GM12878 (cell line): ENCODE measurements around the gene NKAIN2. TPM values are rescaled to one million over a fixed set of nuclear protein-coding genes. Genes with fewer than 3 reads are reported as not detected.

Experiments
- ATAC-seq: fragments of 200-7000 bp; cut with Tn5 transposase; 3 replicates; pipeline ENCODE4 v1.9.1; 2020; ENCODE audit warnings: mild to moderate bottlenecking, moderate library complexity
- BruUV-seq: library from RNA; stranded (reverse); fragments of 400-500 nt; replicated peaks from 2 replicates; lab custom pipeline; 2021; lab: Mats Ljungman, UMichigan
- CTCF ChIA-PET: fragments of 300-600 bp; sonication (Branson Sonifier 250); formaldehyde crosslinking; extraction: SDS; loops from one replicate; lab custom pipeline; 2021; ENCODE audit warnings: inconsistent platforms; lab: Yijun Ruan, JAX
- POLR2A ChIA-PET: fragments of 350-600 bp; formaldehyde crosslinking; extraction: SDS; loops from one replicate; lab custom pipeline; 2021; ENCODE audit warnings: inconsistent platforms; lab: Charles Lee
- RAD21 ChIA-PET: fragments of 300-600 bp; sonication (Branson Sonifier 250); formaldehyde crosslinking; loops from one replicate; lab custom pipeline; 2023; ENCODE audit warnings: antibody characterized with exemption; ENCODE audit not compliant: unreplicated experiment; lab: Charles Lee
- SMC1A ChIA-PET: fragments of 300-600 bp; sonication (Branson Sonifier 250); formaldehyde crosslinking; loops from one replicate; lab custom pipeline; 2023; ENCODE audit not compliant: unreplicated experiment, uncharacterized antibody; lab: Charles Lee
- DNase-seq: peaks from one replicate; pipeline ENCODE4 v3.0.0-alpha.2; 2011; ENCODE audit warnings: low read depth, low spot score
- FAIRE-seq: peaks from 3 replicates; lab custom pipeline; 2011; peaks lifted over from hg19 to GRCh38; lab: Jason Lieb, UNC
- H2AFZ ChIP-seq: 2 replicates; pipeline ENCODE4 v1.6.0; 2011; ENCODE audit warnings: low read depth, low read length, control low read depth; ENCODE audit not compliant: control insufficient read depth
- H3K27ac ChIP-seq: 2 replicates; pipeline ENCODE4 v1.5.1; 2011; ENCODE audit warnings: control low read depth; ENCODE audit not compliant: control insufficient read depth, insufficient read depth
- H3K27me3 ChIP-seq, 2 experiments: replicated peaks in 1 of 2; 2 replicates each; pipeline versions ENCODE4 v1.6.0 to v1.6.1; 2011; ENCODE audit warnings: low read length in 1 of 2; ENCODE audit not compliant: control insufficient read depth in 2 of 2, insufficient read depth in 2 of 2
- H3K36me3 ChIP-seq, 2 experiments: 2 replicates each; pipeline ENCODE4 v1.5.1; 2011; ENCODE audit warnings: low read length in 1 of 2; ENCODE audit not compliant: control insufficient read depth in 2 of 2, insufficient read depth in 2 of 2
- H3K4me1 ChIP-seq: 2 replicates; pipeline ENCODE4 v1.6.1; 2011; ENCODE audit warnings: mild to moderate bottlenecking, low read length, moderate library complexity, mixed read lengths; ENCODE audit not compliant: control insufficient read depth, insufficient read depth
- H3K4me2 ChIP-seq: 2 replicates; pipeline ENCODE4 v1.6.0; 2011; ENCODE audit warnings: control low read depth; ENCODE audit not compliant: control insufficient read depth, insufficient read depth
- H3K4me3 ChIP-seq: fragments of 200-600 bp; sonication (generic); 2 replicates; pipeline ENCODE4 v1.5.1; 2016
- H3K79me2 ChIP-seq: 2 replicates; pipeline ENCODE4 v1.6.0; 2011; ENCODE audit warnings: low read length; ENCODE audit not compliant: control insufficient read depth, insufficient read depth
- H3K9ac ChIP-seq: 2 replicates; pipeline ENCODE4 v1.8.0; 2011; ENCODE audit warnings: low read length, control low read depth, mixed read lengths; ENCODE audit not compliant: control insufficient read depth, insufficient read depth
- H3K9me3 ChIP-seq: replicated peaks from 3 replicates; pipeline ENCODE4 v1.5.1; 2011; ENCODE audit warnings: mild to moderate bottlenecking, low read length; ENCODE audit not compliant: control insufficient read depth, insufficient read depth
- H4K20me1 ChIP-seq: 2 replicates; pipeline ENCODE4 v1.6.0; 2011; ENCODE audit not compliant: control insufficient read depth, insufficient read depth
- E4F1 ChIP-seq: fragments of 450-650 bp; IDR thresholded peaks from 2 replicates; pipeline ENCODE4 v1.6.1; 2018; ENCODE audit warnings: borderline replicate concordance, mild to moderate bottlenecking; ENCODE audit not compliant: partially characterized antibody
- ETV6 ChIP-seq, 2 experiments: fragments of 450-650 bp in 1 of 2; IDR thresholded peaks in 1 of 2; conservative IDR thresholded peaks in 1 of 2; 2 replicates each; pipeline ENCODE4 v1.6.1; 2014; ENCODE audit warnings: antibody characterized with exemption in 1 of 2, borderline replicate concordance in 1 of 2, low read depth in 1 of 2, mild to moderate bottlenecking in 1 of 2, moderate library complexity in 1 of 2
- KDM1A ChIP-seq: fragments of 200-600 bp; sonication (generic); IDR thresholded peaks from 2 replicates; pipeline ENCODE4 v1.6.1; 2016; ENCODE audit warnings: borderline replicate concordance
- NFIC ChIP-seq: IDR thresholded peaks from 2 replicates; pipeline ENCODE4 v1.6.1; 2012; ENCODE audit warnings: low read depth, mild to moderate bottlenecking, inconsistent platforms, low read length, moderate library complexity
- RFX5 ChIP-seq: IDR thresholded peaks from 2 replicates; pipeline ENCODE4 v1.6.1; 2011; ENCODE audit warnings: low read depth, low read length, improper control_type of control experiment
- SIN3A ChIP-seq: IDR thresholded peaks from 2 replicates; pipeline ENCODE4 v1.6.1; 2012; ENCODE audit warnings: low read depth, low read length, improper control_type of control experiment
- SMAD1 ChIP-seq: fragments of 450-650 bp; IDR thresholded peaks from 2 replicates; pipeline ENCODE4 v1.6.1; 2018; ENCODE audit warnings: mild to moderate bottlenecking, low read depth; ENCODE audit not compliant: partially characterized antibody
- STAT3 ChIP-seq: IDR thresholded peaks from 2 replicates; pipeline ENCODE4 v1.6.1; 2011; ENCODE audit warnings: low read depth, low read length, improper control_type of control experiment
- TCF12 ChIP-seq: IDR thresholded peaks from 2 replicates; pipeline ENCODE4 v1.6.1; 2011; ENCODE audit warnings: low read depth, mild to moderate bottlenecking, low read length
- TCF7 ChIP-seq: IDR thresholded peaks from 2 replicates; pipeline ENCODE4 v1.6.1; 2014; ENCODE audit warnings: antibody characterized with exemption, borderline replicate concordance
- ZBTB4 ChIP-seq: fragments of 450-650 bp; formaldehyde crosslinking; IDR thresholded peaks from 2 replicates; pipeline ENCODE4 v1.4.0; 2022; ENCODE audit warnings: mild to moderate bottlenecking, moderate library complexity
- ZZZ3 ChIP-seq: IDR thresholded peaks from 2 replicates; pipeline ENCODE4 v1.6.1; 2011; ENCODE audit warnings: low read depth; ENCODE audit not compliant: control insufficient read depth, insufficient read length
- WGBS: methylation state at CpG from one replicate; pipeline ENCODE4 v1.1.6; 2016; ENCODE audit warnings: low lambda C conversion rate; ENCODE audit not compliant: insufficient replicate concordance, insufficient coverage; ENCODE audit errors: missing lambda C conversion rate; 5-methylcytosine and 5-hydroxymethylcytosine counted together
- in situ Hi-C: fragments of 300-500 bp; cut with MboI; formaldehyde crosslinking; loops from 9 replicates; pipeline ENCODE4 v1.14.3; 2018; ENCODE audit warnings: mixed read lengths
- intact Hi-C: fragments of 100-400 bp; cut with micrococcal nuclease; formaldehyde crosslinking; loops from one replicate; pipeline ENCODE4 v1.14.2; 2022; ENCODE audit not compliant: unreplicated experiment
- polyA plus RNA-seq, 11 experiments: library from polyadenylated mRNA; depleted of rRNA in 4 of 11; unstranded in 6 of 11; stranded (reverse) in 5 of 11; fragments of >200 nt; fragmentation: Nextera tagmentation in 4 of 11; fragmentation: Illumina TruSeq in 1 of 11; extraction: Ambion mirVana in 4 of 11; extraction: Trizol in 1 of 11; gene quantifications; 1 replicate in 1 of 11; 2 replicates in 10 of 11; pipeline versions ENCODE4 v1.2.1 to v1.2.3, GENCODE V29; 2011 to 2016; ENCODE audit warnings: inconsistent platforms in 2 of 11, missing spikeins in 2 of 11, low read depth in 1 of 11
- total RNA-seq, 4 experiments: library from RNA; depleted of rRNA in 3 of 4; stranded (reverse); fragments of >200 nt in 3 of 4; fragmentation: Illumina TruSeq in 1 of 4; extraction: Trizol in 1 of 4; gene quantifications; 2 replicates each; pipeline versions ENCODE4 v1.2.1 to v1.2.3, GENCODE V29; 2013 to 2021
- TF ChIP-seq, protein P1 (sequence below): IDR thresholded peaks from 2 replicates; pipeline ENCODE4 v1.6.1; 2011; ENCODE audit warnings: borderline replicate concordance, low read depth, mild to moderate bottlenecking, moderate library complexity, mixed read lengths, low read length; ENCODE audit not compliant: insufficient read depth; ENCODE audit errors: extremely low read length
- TF ChIP-seq, protein P2 (sequence below): IDR thresholded peaks from 2 replicates; pipeline ENCODE4 v1.6.1; 2012; ENCODE audit warnings: low read length, inconsistent platforms

NKAIN2 gene
- total and polyA plus RNA-seq, 10 of the 15 experiments (the other 5 are each of a cell fraction or from before 2014, with no cell fraction given) = not detected

GRCh38 chr6:124493259-124493658 lies 689.6 kb downstream of the NKAIN2 start:
- no peak for FAIRE-seq
- no TSS peak for BruUV-seq
- no peaks in the 10 kb centered on the region for H3K4me1 ChIP-seq
- H3K27ac ChIP-seq = no peak overlapping the region
- WGBS = 30% methylated on average over 1 of the region's 1 CpG
- H3K9me3 ChIP-seq = no peaks in the 10 kb centered on the region
- H4K20me1 ChIP-seq = no peaks in the 10 kb centered on the region
- in situ Hi-C loops (no loop called here), intact Hi-C loops (no loop called here)
- no peaks in the 10 kb centered on the region for H3K79me2 ChIP-seq
- no peaks in the 10 kb centered on the region for H3K27me3 ChIP-seq
- ChIA-PET SMC1A (interaction anchor here (1.4 kb wide), 1 partner anchor 18 kb away, joined by 5 read pairs; no protein-coding TSS in a partner anchor), POLR2A (no interaction called here), RAD21 (no interaction called here), CTCF (no interaction called here)
- no peak for ATAC-seq
- no peak overlapping the region for H3K4me2 ChIP-seq
- H3K4me3 ChIP-seq = no peak overlapping the region
- no peak for DNase-seq
- no peaks in the 10 kb centered on the region for H3K36me3 ChIP-seq
- no peak overlapping the region for H2AFZ ChIP-seq
- no peak overlapping the region for H3K9ac ChIP-seq
- TF ChIP-seq NFIC (no peak), RFX5 (no peak), KDM1A (no peak), TCF12 (no peak), ZZZ3 (no peak), TCF7 (no peak), E4F1 (no peak), ETV6 (conservative IDR thresholded peaks at IDR 0.05 in 1 of 2, IDR thresholded peaks at IDR 0.05 in 1 of 2; ENCODE audit: borderline replicate concordance in 1 of 2, low read depth in 1 of 2) (no peak), SIN3A (no peak), SMAD1 (no peak), ZBTB4 (CRISPR knock-in tag) (no peak), STAT3 (no peak)
- TF ChIP-seq, protein P1, sequence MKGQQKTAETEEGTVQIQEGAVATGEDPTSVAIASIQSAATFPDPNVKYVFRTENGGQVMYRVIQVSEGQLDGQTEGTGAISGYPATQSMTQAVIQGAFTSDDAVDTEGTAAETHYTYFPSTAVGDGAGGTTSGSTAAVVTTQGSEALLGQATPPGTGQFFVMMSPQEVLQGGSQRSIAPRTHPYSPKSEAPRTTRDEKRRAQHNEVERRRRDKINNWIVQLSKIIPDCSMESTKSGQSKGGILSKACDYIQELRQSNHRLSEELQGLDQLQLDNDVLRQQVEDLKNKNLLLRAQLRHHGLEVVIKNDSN = no peak
- TF ChIP-seq, protein P2, sequence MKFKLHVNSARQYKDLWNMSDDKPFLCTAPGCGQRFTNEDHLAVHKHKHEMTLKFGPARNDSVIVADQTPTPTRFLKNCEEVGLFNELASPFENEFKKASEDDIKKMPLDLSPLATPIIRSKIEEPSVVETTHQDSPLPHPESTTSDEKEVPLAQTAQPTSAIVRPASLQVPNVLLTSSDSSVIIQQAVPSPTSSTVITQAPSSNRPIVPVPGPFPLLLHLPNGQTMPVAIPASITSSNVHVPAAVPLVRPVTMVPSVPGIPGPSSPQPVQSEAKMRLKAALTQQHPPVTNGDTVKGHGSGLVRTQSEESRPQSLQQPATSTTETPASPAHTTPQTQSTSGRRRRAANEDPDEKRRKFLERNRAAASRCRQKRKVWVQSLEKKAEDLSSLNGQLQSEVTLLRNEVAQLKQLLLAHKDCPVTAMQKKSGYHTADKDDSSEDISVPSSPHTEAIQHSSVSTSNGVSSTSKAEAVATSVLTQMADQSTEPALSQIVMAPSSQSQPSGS = no peak
